ENCODE results near the gene BNC2.

Gene BNC2

GRCh38 chr9:16434526-16434925, 435.9 kb downstream of the BNC2 start:
- no peak for DNase-seq

DNA sequence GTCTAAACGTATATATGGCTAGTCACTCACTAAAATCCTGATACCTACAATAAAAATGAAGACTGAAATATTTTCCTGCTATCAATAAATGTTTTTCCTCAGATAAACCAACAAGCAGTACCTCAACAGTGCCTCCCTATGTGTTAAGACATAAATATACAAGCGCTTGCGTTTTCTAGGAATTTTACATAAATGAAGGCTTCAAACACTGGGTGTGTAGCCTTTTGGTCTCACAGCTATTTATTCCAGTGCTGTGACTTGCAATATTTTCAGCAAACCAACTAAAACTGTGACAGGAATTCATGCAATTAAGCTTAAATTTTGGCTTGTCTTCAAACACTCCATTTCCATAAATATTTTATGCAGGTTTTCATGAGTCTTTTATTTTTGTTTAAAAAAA, 437.0 kb downstream of the BNC2 start:
- DNase-seq = no peak

- DNase-seq = no peak
Observed at GRCh38 chr9:16431666-16432392, 438.6 kb downstream of the BNC2 start.

DNA sequence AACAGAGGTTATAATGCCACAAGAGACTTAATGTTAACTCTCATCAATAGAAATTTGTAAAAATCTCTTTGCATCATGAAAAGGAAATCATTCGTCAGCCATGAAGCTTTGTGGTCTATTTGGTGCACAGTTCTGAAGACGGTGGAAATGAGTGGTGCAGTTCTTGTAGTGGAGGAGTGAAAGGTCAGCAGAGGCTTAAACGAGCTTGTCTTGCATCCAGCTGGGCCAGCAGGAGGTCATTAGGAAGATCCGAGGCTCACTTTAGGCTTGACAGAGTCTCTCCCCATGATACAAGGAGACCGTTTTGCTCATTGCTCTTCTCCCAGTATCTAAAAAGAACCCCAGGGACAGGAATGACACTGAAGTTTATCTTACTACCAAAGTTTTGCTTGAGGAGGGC, 440.8 kb downstream of the BNC2 start:
- no peak for DNase-seq

- no peak for DNase-seq
Observed at GRCh38 chr9:16427873-16428427, 442.5 kb downstream of the BNC2 start.

- DNase-seq = no peak
Observed at GRCh38 chr9:16426716-16427115, 443.8 kb downstream of the BNC2 start.

DNA sequence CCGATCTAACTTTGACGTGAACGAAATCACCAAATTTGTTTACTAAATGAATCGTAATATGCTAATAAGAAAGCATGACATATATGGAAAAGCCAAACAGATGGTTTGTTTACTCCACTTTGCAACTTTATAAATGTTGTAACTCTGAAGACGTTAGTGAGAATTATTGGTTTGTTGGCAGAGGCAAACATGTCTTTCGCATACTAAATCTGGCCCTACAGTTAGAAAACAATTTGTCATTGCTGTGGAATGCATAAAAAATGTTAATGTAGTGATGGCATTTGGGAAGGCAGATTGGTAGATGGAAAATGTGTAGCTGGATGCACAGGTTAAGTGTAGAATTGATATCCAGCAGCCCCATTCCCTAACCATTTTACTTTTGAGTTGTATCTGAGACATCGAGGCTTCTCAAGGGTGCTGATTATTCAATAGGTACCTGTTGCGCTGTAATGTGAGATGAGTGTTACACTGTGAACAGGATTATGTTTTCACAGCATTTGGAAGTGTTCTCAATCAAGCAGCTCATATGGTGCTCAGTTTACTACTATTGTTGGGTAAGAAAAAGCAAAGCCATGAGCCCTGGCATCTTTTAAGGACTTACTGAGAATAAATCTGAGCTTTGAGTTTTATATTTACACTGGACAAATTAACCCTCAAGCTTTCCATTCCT, 444.8 kb downstream of the BNC2 start:
- DNase-seq = no peak

- DNase-seq = no peak
Observed at GRCh38 chr9:16422114-16422513, 448.4 kb downstream of the BNC2 start.

GRCh38 chr9:16421532-16421931, 448.9 kb downstream of the BNC2 start:
- DNase-seq = no peak

GRCh38 chr9:16419124-16419523, 451.3 kb downstream of the BNC2 start:
- DNase-seq = no peak

- DNase-seq = no peak
Observed at GRCh38 chr9:16418721-16419120, 451.7 kb downstream of the BNC2 start.

DNA sequence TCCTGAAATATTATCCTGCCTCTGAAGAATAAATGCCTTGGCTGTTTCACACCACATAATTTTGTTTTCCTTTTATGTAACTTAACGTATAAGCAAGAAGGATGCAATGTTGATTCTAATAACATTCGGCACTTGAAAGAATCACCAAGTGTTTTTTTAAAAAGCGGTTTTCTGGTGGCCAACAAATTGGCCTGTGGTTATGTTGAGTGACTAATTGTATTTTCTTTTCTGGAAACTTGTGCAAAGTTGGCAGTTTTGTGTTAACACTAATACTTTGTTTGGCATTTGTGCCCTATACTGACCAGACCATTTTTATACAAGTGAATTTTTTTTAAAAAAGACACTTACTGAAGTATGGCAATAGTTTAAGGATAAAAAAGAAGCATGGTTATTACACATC, 452.7 kb downstream of the BNC2 start:
- no peak for DNase-seq

GRCh38 chr9:16417161-16417560, 453.3 kb downstream of the BNC2 start:
- peak; percentile 29 for DNase-seq

GRCh38 chr9:16414451-16414850, 456.0 kb downstream of the BNC2 start:
- DNase-seq = no peak

DNA sequence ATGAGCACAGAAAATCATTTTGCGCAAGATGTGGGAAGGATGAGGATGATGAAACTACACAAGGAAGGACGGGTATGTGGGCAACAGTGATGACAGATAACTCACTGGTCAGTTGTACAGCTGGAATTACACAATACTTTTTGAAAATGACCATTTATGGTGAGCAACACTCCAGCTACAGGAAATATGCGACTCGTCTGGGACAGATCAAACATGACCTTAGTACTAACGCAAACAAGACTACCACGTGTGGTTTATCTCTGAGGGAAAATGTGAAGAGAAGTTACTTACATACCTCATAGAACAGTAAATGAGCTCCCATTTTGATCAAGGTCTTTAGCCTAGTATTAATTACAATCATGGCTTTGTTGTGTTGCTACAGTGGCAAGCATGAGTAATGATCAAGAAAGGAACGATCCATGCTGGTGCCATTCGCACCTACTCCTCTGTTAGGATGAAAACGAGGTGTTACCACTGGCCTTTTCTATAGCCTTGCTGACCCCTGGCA, 456.9 kb downstream of the BNC2 start:
- no peak for DNase-seq

DNA sequence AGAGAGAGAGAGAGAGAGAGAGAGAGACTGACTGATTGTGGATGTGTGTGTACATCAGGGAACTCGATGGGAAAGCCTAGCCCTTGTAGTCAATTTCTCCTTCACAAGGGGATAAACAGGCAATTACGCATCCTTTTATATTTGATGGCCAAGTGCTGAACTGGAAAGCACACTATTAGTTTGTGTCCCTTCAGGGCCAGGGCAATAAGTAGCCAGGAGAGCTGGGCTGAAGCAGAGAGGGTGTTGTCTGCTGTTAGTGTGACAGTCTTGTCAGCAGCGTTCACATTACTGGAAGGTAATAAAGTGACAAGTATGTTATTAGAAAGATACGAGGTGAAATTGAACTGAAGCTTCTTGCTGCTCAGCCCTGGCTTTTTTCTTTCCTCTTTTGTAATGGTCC, 457.7 kb downstream of the BNC2 start:
- no peak for DNase-seq

- DNase-seq = no peak
Observed at GRCh38 chr9:16411311-16411710, 459.2 kb downstream of the BNC2 start.

DNA sequence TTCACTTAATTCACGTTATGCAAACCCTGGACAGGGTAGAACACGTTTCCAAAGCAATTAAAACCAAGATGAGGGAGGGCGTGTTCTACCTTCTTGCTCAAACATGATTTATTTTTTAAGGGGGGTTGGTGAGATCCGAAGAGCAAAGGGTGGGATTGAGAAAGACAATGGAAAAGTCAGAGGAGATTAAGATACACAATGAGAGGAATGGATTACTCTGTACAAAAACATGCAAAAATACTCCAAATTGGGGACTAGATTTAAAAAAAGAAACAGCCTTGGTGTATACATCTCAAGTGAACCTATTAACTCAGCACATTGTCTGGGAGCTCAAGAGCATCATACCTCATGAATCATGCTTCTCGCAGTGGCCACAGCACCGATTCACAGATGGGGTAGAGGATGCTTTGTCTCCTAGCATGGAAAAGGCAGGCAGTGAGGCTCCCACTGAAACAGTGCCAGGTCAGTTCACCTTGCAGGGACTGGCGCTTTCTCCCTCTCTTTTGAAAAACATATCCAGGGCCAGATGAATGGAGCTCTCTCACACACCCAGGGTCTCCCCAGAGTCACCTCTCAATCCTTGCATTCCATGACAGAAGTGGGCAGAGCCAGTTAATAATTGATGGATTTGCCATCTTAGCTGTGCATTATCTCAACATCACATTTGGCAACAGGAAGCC, 459.7 kb downstream of the BNC2 start:
- DNase-seq = no peak

- no peak for DNase-seq
Observed at GRCh38 chr9:16407617-16408016, 462.9 kb downstream of the BNC2 start.

- DNase-seq = no peak
Observed at GRCh38 chr9:16406526-16407225, 463.8 kb downstream of the BNC2 start.

- no peak for DNase-seq
Observed at GRCh38 chr9:16405421-16405820, 465.0 kb downstream of the BNC2 start.

- no peak for DNase-seq
Observed at GRCh38 chr9:16401701-16402100, 468.8 kb downstream of the BNC2 start.

- no peak for DNase-seq
Observed at GRCh38 chr9:16398691-16399090, 471.8 kb downstream of the BNC2 start.
